ENCODE data around the gene MAP3K20.
"Not testable (repeated sequence)": the region's sequence is repeated elsewhere in the genome, so short reads cannot be mapped to it uniquely, and the experiment has no call there.

The MAP3K20 gene

GRCh38 chr2:173075781-173076580 lies at the start of gene MAP3K20:
Gene MAP3K20, plus strand, starts transcription at chr2:173075846. Its CDS starts 15,186 bp downstream, at chr2:173091032.
- peak; percentile 69 for DNase-seq

GRCh38 chr2:173026479-173026878 lies 49.2 kb upstream of the MAP3K20 start:
- no peak for DNase-seq

GRCh38 chr2:173027181-173028128 lies 48.2 kb upstream of the MAP3K20 start:
- peak; percentile 83 for DNase-seq

- no peak for DNase-seq
Observed at GRCh38 chr2:173028141-173028540, 47.5 kb upstream of the MAP3K20 start.

- no peak for DNase-seq
Observed at GRCh38 chr2:173028671-173029070, 47.0 kb upstream of the MAP3K20 start.

GRCh38 chr2:173030561-173031490 lies 44.8 kb upstream of the MAP3K20 start:
- no peak for DNase-seq

- DNase-seq: no peak
Observed at GRCh38 chr2:173032032-173032431, 43.6 kb upstream of the MAP3K20 start.

GRCh38 chr2:173033084-173033483 lies 42.6 kb upstream of the MAP3K20 start:
- no peak for DNase-seq

- no peak for DNase-seq
Observed at GRCh38 chr2:173034143-173034542, 41.5 kb upstream of the MAP3K20 start.

- DNase-seq: no peak
Observed at GRCh38 chr2:173037245-173038120, 38.2 kb upstream of the MAP3K20 start.

GRCh38 chr2:173038257-173038656 lies 37.4 kb upstream of the MAP3K20 start:
- DNase-seq: not testable (repeated sequence)

- DNase-seq: no peak
Observed at GRCh38 chr2:173040729-173041128, 34.9 kb upstream of the MAP3K20 start.

- peak; percentile 93 for DNase-seq
Observed at GRCh38 chr2:173043476-173043875, 32.2 kb upstream of the MAP3K20 start.

GRCh38 chr2:173043897-173044519 lies 31.6 kb upstream of the MAP3K20 start:
- no peak for DNase-seq

- no peak for DNase-seq
Observed at GRCh38 chr2:173044686-173045085, 31.0 kb upstream of the MAP3K20 start.

- DNase-seq: no peak
Observed at GRCh38 chr2:173045181-173045580, 30.5 kb upstream of the MAP3K20 start.

GRCh38 chr2:173048522-173048896 lies 27.1 kb upstream of the MAP3K20 start:
- peak; percentile 22 for DNase-seq

GRCh38 chr2:173048897-173049661 lies 26.6 kb upstream of the MAP3K20 start:
- peak; percentile 91 for DNase-seq

- DNase-seq: no peak
Observed at GRCh38 chr2:173049831-173050230, 25.8 kb upstream of the MAP3K20 start.

GRCh38 chr2:173050684-173051083 lies 25.0 kb upstream of the MAP3K20 start:
- no peak for DNase-seq

Data from inflammatory macrophage treated with lipopolysaccharide for 4 hours (primary cell).